Parathyroid adenoma (tissue), 2 donors: Measurements from ENCODE around the gene PTGER4.
A peak's percentile ranks its signal among the peaks of the same experiment; 100 is the strongest.

Experiments used
- H2AFZ ChIP-seq: fragments of 300-600 bp; sonication (generic); one replicate; pipeline ENCODE4 v1.7.0; 2017; ENCODE audit warnings: antibody characterized with exemption, mild to moderate bottlenecking
- H3K27ac ChIP-seq: fragments of 300-600 bp; sonication (generic); one replicate; pipeline ENCODE4 v1.7.0; 2017
- H3K27me3 ChIP-seq: fragments of 300-600 bp; sonication (generic); one replicate; pipeline ENCODE4 v1.7.0; 2017; ENCODE audit warnings: low read length; ENCODE audit not compliant: control insufficient read depth, insufficient read depth
- H3K36me3 ChIP-seq: fragments of 300-600 bp; sonication (generic); one replicate; pipeline ENCODE4 v1.7.0; 2017; ENCODE audit warnings: low read length; ENCODE audit not compliant: control insufficient read depth, insufficient read depth
- H3K4me1 ChIP-seq: fragments of 300-600 bp; sonication (generic); one replicate; pipeline ENCODE4 v1.7.0; 2017; ENCODE audit warnings: control low read depth
- H3K4me2 ChIP-seq: fragments of 300-600 bp; sonication (generic); one replicate; pipeline ENCODE4 v1.7.0; 2017; ENCODE audit warnings: low read length
- H3K4me3 ChIP-seq: fragments of 300-600 bp; sonication (generic); one replicate; pipeline ENCODE4 v1.7.0; 2017; ENCODE audit warnings: low read depth, low read length
- H3K79me2 ChIP-seq: fragments of 300-600 bp; sonication (generic); one replicate; pipeline ENCODE4 v1.7.0; 2017; ENCODE audit warnings: control low read depth
- H3K9ac ChIP-seq: fragments of 300-600 bp; sonication (generic); one replicate; pipeline ENCODE4 v1.7.0; 2017; ENCODE audit warnings: mild to moderate bottlenecking
- H3K9me3 ChIP-seq: fragments of 300-600 bp; sonication (generic); one replicate; pipeline ENCODE4 v1.7.0; 2017; ENCODE audit warnings: low read length; ENCODE audit not compliant: control insufficient read depth
- CTCF ChIP-seq: fragments of 300-600 bp; sonication (generic); IDR thresholded peaks from one replicate; pipeline ENCODE4 v1.7.0; 2017; ENCODE audit warnings: antibody characterized with exemption, mild to moderate bottlenecking
- donor health status: primary hyperparathyroidism.

Gene PTGER4

GRCh38 chr5:40736103-40736875 lies 56.6 kb downstream of the PTGER4 start:
- H3K9ac ChIP-seq, result no peak overlapping the region

GRCh38 chr5:40738502-40738901 lies 58.8 kb downstream of the PTGER4 start:
- no peak overlapping the region for H3K27ac ChIP-seq
- H3K36me3 ChIP-seq, result no peaks in the 10 kb centered on the region
- H3K4me3 ChIP-seq, result no peak overlapping the region
- H3K27me3 ChIP-seq, result no peaks in the 10 kb centered on the region
- H3K4me2 ChIP-seq, result no peak overlapping the region
- TF ChIP-seq CTCF, result no peak
- H3K9me3 ChIP-seq, result no peaks in the 10 kb centered on the region
- no peak overlapping the region for H3K9ac ChIP-seq
- H2AFZ ChIP-seq, result no peak overlapping the region
- peaks cover 16% of the 10 kb centered on the region for H3K79me2 ChIP-seq
- H3K4me1 ChIP-seq, result no peaks in the 10 kb centered on the region

More at GRCh38 chr5:40736103-40736875, 56.6 kb downstream of the PTGER4 start:
- peak; percentile 62 for TF ChIP-seq CTCF
- Histone ChIP-seq H3K9me3 (no peaks in the 10 kb centered on the region), H3K36me3 (no peaks in the 10 kb centered on the region), H3K4me1 (no peaks in the 10 kb centered on the region), H3K4me2 (no peak overlapping the region), H3K4me3 (no peak overlapping the region), H2AFZ (no peak overlapping the region), H3K27me3 (no peaks in the 10 kb centered on the region), H3K79me2 (peaks cover 28% of the 10 kb centered on the region), H3K27ac (no peak overlapping the region)
